ENCODE results near the gene ETS1. TPM values are rescaled to one million over a fixed set of nuclear protein-coding genes. Genes with fewer than 3 reads are reported as not detected.
A peak's percentile ranks its signal among the peaks of the same experiment; 100 is the strongest.

Gene ETS1
- total RNA-seq, 1 donor from 2014 or later, result 62.7 TPM

GRCh38 chr11:128609785-128610184 is 22.4 kb upstream of the ETS1 start:
- no peak overlapping the region for H3K4me3 ChIP-seq (ENCODE audit: low read depth, low read length)
- H3K27me3 ChIP-seq (ENCODE audit: control insufficient read depth, insufficient read depth, low read length), result peaks cover 7% of the 10 kb centered on the region
- DNase-seq (ENCODE audit: low read depth) (no peak), FAIRE-seq (no peak)
- no peak for TF ChIP-seq CTCF (IDR thresholded peaks at IDR 0.05; ENCODE audit: insufficient read depth, low read length, severe bottlenecking)
- no peaks in the 10 kb centered on the region for H3K36me3 ChIP-seq (ENCODE audit: control insufficient read depth, insufficient read depth, low read length)

- no peak for TF ChIP-seq CTCF (IDR thresholded peaks at IDR 0.05; ENCODE audit: insufficient read depth, low read length, severe bottlenecking)
Measured at GRCh38 chr11:128608746-128609407, 21.5 kb upstream of the ETS1 start.

GRCh38 chr11:128607819-128608218 is 20.5 kb upstream of the ETS1 start:
- DNase-seq (ENCODE audit: low read depth) (no peak), FAIRE-seq (peak; percentile 40)
- Histone ChIP-seq H3K27me3 (ENCODE audit: control insufficient read depth, insufficient read depth, low read length) (peaks cover 5% of the 10 kb centered on the region), H3K36me3 (ENCODE audit: control insufficient read depth, insufficient read depth, low read length) (no peaks in the 10 kb centered on the region), H3K4me3 (ENCODE audit: low read depth, low read length) (no peak overlapping the region)
- TF ChIP-seq CTCF (IDR thresholded peaks at IDR 0.05; ENCODE audit: insufficient read depth, low read length, severe bottlenecking), result no peak

More at GRCh38 chr11:128608746-128609407, 21.5 kb upstream of the ETS1 start:
- no peak overlapping the region for H3K4me3 ChIP-seq (ENCODE audit: low read depth, low read length)
- H3K36me3 ChIP-seq (ENCODE audit: control insufficient read depth, insufficient read depth, low read length), result no peaks in the 10 kb centered on the region
- no peak for DNase-seq (ENCODE audit: low read depth)
- no peak for FAIRE-seq
- peaks cover 5% of the 10 kb centered on the region for H3K27me3 ChIP-seq (ENCODE audit: control insufficient read depth, insufficient read depth, low read length)

GRCh38 chr11:128604723-128605122 is 17.4 kb upstream of the ETS1 start:
- Histone ChIP-seq H3K4me3 (ENCODE audit: low read depth, low read length) (no peak overlapping the region), H3K27me3 (ENCODE audit: control insufficient read depth, insufficient read depth, low read length) (peaks cover 5% of the 10 kb centered on the region), H3K36me3 (ENCODE audit: control insufficient read depth, insufficient read depth, low read length) (no peaks in the 10 kb centered on the region)
- FAIRE-seq, result no peak
- DNase-seq (ENCODE audit: low read depth), result no peak
- TF ChIP-seq CTCF (IDR thresholded peaks at IDR 0.05; ENCODE audit: insufficient read depth, low read length, severe bottlenecking), result no peak

GRCh38 chr11:128603752-128604414 is 16.5 kb upstream of the ETS1 start:
- FAIRE-seq, result no peak
- no peak overlapping the region for H3K4me3 ChIP-seq (ENCODE audit: low read depth, low read length)
- DNase-seq (ENCODE audit: low read depth), result no peak
- no peak for TF ChIP-seq CTCF (IDR thresholded peaks at IDR 0.05; ENCODE audit: insufficient read depth, low read length, severe bottlenecking)
- H3K27me3 ChIP-seq (ENCODE audit: control insufficient read depth, insufficient read depth, low read length), result peaks cover 3% of the 10 kb centered on the region
- no peaks in the 10 kb centered on the region for H3K36me3 ChIP-seq (ENCODE audit: control insufficient read depth, insufficient read depth, low read length)

Measured in bronchial epithelial cell (primary cell).